Transverse colon (tissue), 4 donors: Measurements from ENCODE around the gene RBM23. TPM values are rescaled to one million over a fixed set of nuclear protein-coding genes. Genes with fewer than 3 reads are reported as not detected.
A peak's percentile ranks its signal among the peaks of the same experiment; 100 is the strongest.
"Not testable (repeated sequence)": the region's sequence is repeated elsewhere in the genome, so short reads cannot be mapped to it uniquely, and the experiment has no call there.

ENCODE experiments used
- DNase-seq: peaks from one replicate; pipeline ENCODE4 v3.0.0-alpha.2; 2019
- H3K27ac ChIP-seq, 4 donors: fragments of 200-600 bp; sonication (generic); 2 replicates each; pipeline ENCODE4 v1.5.1; 2016 to 2018; ENCODE audit warnings: inconsistent platforms in 4 of 4
- H3K27me3 ChIP-seq: fragments of 200-600 bp; sonication (generic); 2 replicates; pipeline ENCODE4 v1.5.1; 2017; ENCODE audit warnings: inconsistent platforms
- H3K36me3 ChIP-seq, 4 donors: fragments of 200-600 bp; sonication (generic); 2 replicates each; pipeline ENCODE4 v1.5.1; 2017 to 2019; ENCODE audit warnings: inconsistent platforms in 4 of 4
- H3K4me1 ChIP-seq, 4 donors: fragments of 200-600 bp; sonication (generic); 2 replicates each; pipeline ENCODE4 v1.5.1; 2017 to 2020; ENCODE audit warnings: inconsistent platforms in 4 of 4
- H3K4me3 ChIP-seq, 4 donors: fragments of 200-600 bp; sonication (generic); 1 replicate in 1 of 4; 2 replicates in 3 of 4; pipeline versions ENCODE4 v1.5.1 to v1.6.1; 2017 to 2019; ENCODE audit warnings: inconsistent platforms in 4 of 4
- H3K9me3 ChIP-seq, 2 donors: fragments of 200-600 bp; sonication (generic); 2 replicates each; pipeline ENCODE4 v1.5.1; 2017 to 2019; ENCODE audit warnings: inconsistent platforms in 2 of 2
- CTCF ChIP-seq, 5 experiments: fragments of 200-600 bp in 3 of 5; fragments of 450-650 bp in 2 of 5; sonication (generic) in 3 of 5; IDR thresholded peaks; 1 replicate in 2 of 5; 2 replicates in 3 of 5; pipeline ENCODE4 v1.5.1; 2016 to 2017; ENCODE audit warnings: antibody characterized with exemption in 5 of 5, inconsistent platforms in 3 of 5, mild to moderate bottlenecking in 2 of 5, moderate library complexity in 1 of 5
- EP300 ChIP-seq: sonication (generic); formaldehyde crosslinking; IDR thresholded peaks from one replicate; pipeline ENCODE4 v1.6.1; 2017; ENCODE audit warnings: antibody characterized with exemption, low read depth
- POLR2A ChIP-seq: fragments of 450-650 bp; IDR thresholded peaks from one replicate; pipeline ENCODE4 v1.6.1; 2016; ENCODE audit warnings: antibody characterized with exemption, mild to moderate bottlenecking, moderate library complexity
- POLR2AphosphoS5 ChIP-seq, 3 donors: sonication (generic); formaldehyde crosslinking; IDR thresholded peaks; one replicate each; pipeline ENCODE4 v1.6.1; 2016; ENCODE audit warnings: antibody characterized with exemption in 3 of 3
- WGBS, 2 donors: methylation state at CpG; one replicate each; pipeline ENCODE4 v1.1.5; 2018; ENCODE audit warnings: low coverage in 1 of 2; 5-methylcytosine and 5-hydroxymethylcytosine counted together
- in situ Hi-C, 4 donors: fragments of 200-750 bp; cut with MboI; loops; one replicate each; pipeline versions ENCODE4 v1.15.0 to v1.15.1; 2017; ENCODE audit warnings: low sequenced_read_pairs in 3 of 4, low pct_ligation_motif_present in 1 of 4, low pct_unique_long_range_greater_than_20kb in 1 of 4
- intact Hi-C: fragments of 100-400 bp; cut with DNase I; formaldehyde crosslinking; loops from one replicate; pipeline ENCODE4 v1.15.1; 2023; ENCODE audit warnings: low total_unique reads
- total RNA-seq, 4 donors: library from RNA; depleted of rRNA; stranded (reverse); fragments of >200 nt; gene quantifications; one replicate each; pipeline ENCODE4 v1.1.0, GENCODE V29; 2016

The RBM23 gene
- total RNA-seq, 4 donors from 2014 or later: 96.4 to 186 (median 114) TPM

DNA sequence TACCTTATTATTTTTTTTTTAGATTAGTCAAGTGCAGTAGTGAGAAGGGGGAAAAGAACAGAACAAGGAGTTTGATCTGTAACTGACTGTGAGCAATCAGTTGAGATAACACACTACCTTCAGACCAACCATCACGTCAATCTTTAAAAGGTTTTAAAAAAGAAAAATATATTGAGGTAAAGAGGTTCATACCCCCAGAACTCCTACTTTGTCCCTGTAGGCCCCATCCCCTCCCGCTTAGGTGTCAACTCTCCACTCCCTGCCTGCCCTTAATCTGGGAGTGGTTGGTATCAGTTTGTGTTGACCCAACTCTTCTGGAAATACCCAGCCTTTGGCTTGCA, 66.4 kb downstream of the RBM23 start:
- Histone ChIP-seq H3K36me3 (no peaks in the 10 kb centered on the region), H3K27me3 (no peaks in the 10 kb centered on the region), H3K4me3 (no peak overlapping the region), H3K27ac (peak overlapping the region; percentile 73 to 83 (median 76)), H3K4me1 (peaks cover 28 to 56% (median 42%) of the 10 kb centered on the region in 4 donors), H3K9me3 (no peaks in the 10 kb centered on the region)
- in situ Hi-C loops (loop anchor here in 2 of 4 donors (25.0 kb wide), 1 partner anchor 290 kb away; no protein-coding TSS in a partner anchor), intact Hi-C loops (loop anchor here (2.0 to 10.0 kb wide), 2 partner anchors 16 to 298 kb away; partner anchors contain the start of gene MMP14)
- WGBS, 2 donors: 45 to 56% methylated on average over 1 to 2 of the region's 2 CpGs
- DNase-seq: no peak
- no peak for TF ChIP-seq POLR2A
- TF ChIP-seq CTCF (IDR thresholded peaks at IDR 0.05): no peak
- TF ChIP-seq POLR2AphosphoS5 (IDR thresholded peaks at IDR 0.05): no peak
- TF ChIP-seq EP300: no peak

GRCh38 chr14:22852178-22852577, 66.8 kb downstream of the RBM23 start:
- H3K27me3 ChIP-seq, H3K36me3 ChIP-seq, H3K9me3 ChIP-seq, H3K4me3 ChIP-seq, DNase-seq: not testable (repeated sequence)
- 81 to 82% methylated on average over 12 of the region's 12 CpGs for WGBS, 2 donors
- in situ Hi-C loops (loop anchor here in 2 of 4 donors (25.0 kb wide), 1 partner anchor 290 kb away; no protein-coding TSS in a partner anchor), intact Hi-C loops (loop anchor here (2.0 to 10.0 kb wide), 2 partner anchors 15 to 297 kb away; partner anchors contain the start of gene MMP14)
- peaks cover 32 to 60% (median 45%) of the 10 kb centered on the region in 4 donors for H3K4me1 ChIP-seq
- H3K27ac ChIP-seq: peak overlapping the region; percentile 76 to 92 (median 85)

- TF ChIP-seq POLR2A (no peak), POLR2AphosphoS5 (IDR thresholded peaks at IDR 0.05) (peak; percentile 59 to 62 (median 60))
- in situ Hi-C loops: loop anchor here in 2 of 4 donors (25.0 kb wide), 1 partner anchor 289 kb away; no protein-coding TSS in a partner anchor
- Histone ChIP-seq H3K36me3 (peaks cover 0 to 2% (median 0%) of the 10 kb centered on the region in 4 donors), H3K27me3 (no peaks in the 10 kb centered on the region), H3K4me1 (peaks cover 39 to 70% (median 56%) of the 10 kb centered on the region in 4 donors), H3K4me3 (no peak overlapping the region), H3K9me3 (no peaks in the 10 kb centered on the region), H3K27ac (peak overlapping the region; percentile 76 to 92 (median 85))
- DNase-seq: peak; percentile 72
- 79% methylated on average over 9 of the region's 9 CpGs; no CpG with 5 or more reads in 1 of the 2 donors for WGBS, 2 donors
- intact Hi-C loops: loop anchor here (10.0 kb wide), 1 partner anchor 296 kb away; no protein-coding TSS in a partner anchor
Measured at GRCh38 chr14:22850944-22851764, 67.8 kb downstream of the RBM23 start.

GRCh38 chr14:22849212-22849819, 69.6 kb downstream of the RBM23 start:
- Histone ChIP-seq H3K4me3 (no peak overlapping the region), H3K4me1 (peaks cover 39 to 78% (median 60%) of the 10 kb centered on the region in 4 donors), H3K27me3 (no peaks in the 10 kb centered on the region), H3K27ac (peak overlapping the region; percentile 76 to 92 (median 85)), H3K9me3 (no peaks in the 10 kb centered on the region), H3K36me3 (peaks cover 0 to 21% (median 2%) of the 10 kb centered on the region in 4 donors)
- intact Hi-C loops: no loop called here
- peak; percentile 29 for DNase-seq
- 60 to 71% methylated on average over 1 to 19 of the region's 19 CpGs for WGBS, 2 donors
- TF ChIP-seq EP300: no peak
- TF ChIP-seq POLR2AphosphoS5 (IDR thresholded peaks at IDR 0.05): no peak
- no peak for TF ChIP-seq POLR2A
- no peak for TF ChIP-seq CTCF (IDR thresholded peaks at IDR 0.05)
- in situ Hi-C loops: loop anchor here in 2 of 4 donors (10.0 to 25.0 kb wide), 2 partner anchors 262 to 285 kb away; partner anchors contain the start of genes ABHD4 (in 1 of the 2) and DAD1 (in 1 of the 2)
